ENCODE measurements around the gene TARP.

TARP gene

GRCh38 chr7:38316733-38317360, 43.4 kb upstream of the TARP start:
- no peak for DNase-seq (ENCODE audit: low spot score in 2 of 2)
- no peak overlapping the region for H3K27ac ChIP-seq
- TF ChIP-seq CTCF (IDR thresholded peaks at IDR 0.05) (no peak), POLR2A (IDR thresholded peaks at IDR 0.05) (no peak), EP300 (IDR thresholded peaks at IDR 0.05) (no peak)
- H3K36me3 ChIP-seq, result no peaks in the 10 kb centered on the region
- peaks cover 0 to 18% (median 0%) of the 10 kb centered on the region in 4 donors for H3K4me1 ChIP-seq
- 72 to 78% methylated on average over 8 of the region's 8 CpGs for WGBS, 2 donors
- H3K4me3 ChIP-seq, result no peak overlapping the region
- no peaks in the 10 kb centered on the region for H3K9me3 ChIP-seq
- no peaks in the 10 kb centered on the region for H3K27me3 ChIP-seq

GRCh38 chr7:38315410-38315809, 42.0 kb upstream of the TARP start:
- WGBS, 2 donors, result 85 to 87% methylated on average over 3 of the region's 3 CpGs
- Histone ChIP-seq H3K4me1 (peaks cover 0 to 26% (median 0%) of the 10 kb centered on the region in 4 donors), H3K27ac (no peak overlapping the region), H3K36me3 (no peaks in the 10 kb centered on the region), H3K4me3 (no peak overlapping the region), H3K27me3 (no peaks in the 10 kb centered on the region), H3K9me3 (no peaks in the 10 kb centered on the region)
- no peak for DNase-seq (ENCODE audit: low spot score in 2 of 2)
- no peak for TF ChIP-seq CTCF (IDR thresholded peaks at IDR 0.05)

GRCh38 chr7:38312821-38313220, 39.4 kb upstream of the TARP start:
- DNase-seq (ENCODE audit: low spot score in 2 of 2), result no peak
- H3K4me3 ChIP-seq, result no peak overlapping the region
- no peaks in the 10 kb centered on the region for H3K9me3 ChIP-seq
- WGBS, 2 donors, result 73 to 78% methylated on average over 2 of the region's 2 CpGs
- TF ChIP-seq POLR2A (IDR thresholded peaks at IDR 0.05), result no peak
- TF ChIP-seq EP300 (IDR thresholded peaks at IDR 0.05), result no peak
- no peak for TF ChIP-seq CTCF (IDR thresholded peaks at IDR 0.05)
- no peaks in the 10 kb centered on the region for H3K27me3 ChIP-seq
- H3K4me1 ChIP-seq, result peaks cover 0 to 27% (median 0%) of the 10 kb centered on the region in 4 donors
- no peaks in the 10 kb centered on the region for H3K36me3 ChIP-seq
- H3K27ac ChIP-seq, result peak overlapping the region in 1 of 4 donors; percentile 54

- no peaks in the 10 kb centered on the region for H3K9me3 ChIP-seq
- H3K4me3 ChIP-seq, result peak overlapping the region; percentile 23 to 59 (median 42)
- no peak for DNase-seq (ENCODE audit: low spot score in 2 of 2)
- TF ChIP-seq CTCF (IDR thresholded peaks at IDR 0.05), result no peak
- TF ChIP-seq EP300 (IDR thresholded peaks at IDR 0.05), result no peak
- TF ChIP-seq POLR2A (IDR thresholded peaks at IDR 0.05), result no peak
- H3K36me3 ChIP-seq, result no peaks in the 10 kb centered on the region
- WGBS, 2 donors, result 4 to 34% methylated on average over 24 to 26 of the region's 38 CpGs
- H3K27ac ChIP-seq, result peak overlapping the region; percentile 22 to 75 (median 50)
- no peaks in the 10 kb centered on the region for H3K27me3 ChIP-seq
- H3K4me1 ChIP-seq, result peaks cover 0 to 28% (median 0%) of the 10 kb centered on the region in 4 donors
These were observed 38.0 kb upstream of the TARP start for GRCh38 chr7:38311329-38311937.

GRCh38 chr7:38310591-38311101, 37.2 kb upstream of the TARP start:
- Histone ChIP-seq H3K9me3 (no peaks in the 10 kb centered on the region), H3K36me3 (no peaks in the 10 kb centered on the region), H3K4me3 (peak overlapping the region in 3 of 4 donors; percentile 23 to 59 (median 40)), H3K4me1 (peaks cover 0 to 34% (median 0%) of the 10 kb centered on the region in 4 donors), H3K27me3 (no peaks in the 10 kb centered on the region), H3K27ac (peak overlapping the region in 2 of 4 donors; percentile 57 to 75)
- 41 to 48% methylated on average over 6 of the region's 6 CpGs for WGBS, 2 donors
- TF ChIP-seq EP300 (IDR thresholded peaks at IDR 0.05) (peak in 1 of 2 donors; percentile 23), POLR2A (IDR thresholded peaks at IDR 0.05) (no peak), CTCF (IDR thresholded peaks at IDR 0.05) (no peak)
- DNase-seq (ENCODE audit: low spot score in 2 of 2), result peak; percentile 38 to 50

Measured in tibial nerve (tissue), 4 donors.